Suppressor macrophage treated with lipopolysaccharide for 1 hour (primary cell): ENCODE data around the gene PDSS2.

ENCODE experiments used
- DNase-seq, 3 donors: peaks; one replicate each; pipeline ENCODE4 v3.0.0-alpha.2; 2020 to 2022

PDSS2 gene

DNA sequence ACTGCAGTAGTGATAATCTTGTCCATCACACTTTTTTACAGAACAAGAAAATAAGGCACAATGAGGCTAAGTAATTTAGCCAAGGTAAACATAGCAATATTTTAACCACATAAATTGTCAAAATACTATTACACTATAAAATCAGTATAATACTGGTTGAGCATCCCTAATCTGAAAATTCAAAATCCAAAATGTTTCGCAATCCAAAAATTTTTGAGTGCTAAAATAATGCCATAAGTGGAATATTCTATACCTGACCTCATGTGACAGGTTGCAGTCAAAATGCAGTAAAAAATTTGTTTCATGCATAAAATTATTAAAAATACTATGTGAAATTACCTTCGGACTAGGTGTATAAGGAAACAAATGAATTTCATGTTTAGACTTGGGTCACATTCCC, 101.5 kb downstream of the PDSS2 start:
- DNase-seq = no peak

GRCh38 chr6:107357031-107357430, 102.3 kb downstream of the PDSS2 start:
- DNase-seq = no peak

DNA sequence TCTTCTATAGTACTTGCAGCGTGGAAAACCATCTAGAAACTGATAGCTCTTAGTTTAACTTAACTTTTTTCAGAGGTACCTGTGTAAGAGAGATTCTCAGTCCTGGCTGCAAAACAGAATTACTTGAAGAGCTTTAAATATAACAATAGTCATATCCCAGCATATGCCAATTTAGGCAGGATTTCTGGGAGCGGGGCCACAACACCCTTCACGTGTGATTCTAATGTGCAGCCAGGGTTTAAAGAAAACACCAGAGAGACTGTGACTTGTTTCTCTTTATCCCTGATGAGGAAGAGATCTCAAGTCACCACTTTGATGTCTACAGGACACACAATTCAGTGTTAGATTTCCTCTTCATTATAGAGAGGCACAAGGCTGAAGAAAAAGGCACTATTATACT, 103.7 kb downstream of the PDSS2 start:
- no peak for DNase-seq

DNA sequence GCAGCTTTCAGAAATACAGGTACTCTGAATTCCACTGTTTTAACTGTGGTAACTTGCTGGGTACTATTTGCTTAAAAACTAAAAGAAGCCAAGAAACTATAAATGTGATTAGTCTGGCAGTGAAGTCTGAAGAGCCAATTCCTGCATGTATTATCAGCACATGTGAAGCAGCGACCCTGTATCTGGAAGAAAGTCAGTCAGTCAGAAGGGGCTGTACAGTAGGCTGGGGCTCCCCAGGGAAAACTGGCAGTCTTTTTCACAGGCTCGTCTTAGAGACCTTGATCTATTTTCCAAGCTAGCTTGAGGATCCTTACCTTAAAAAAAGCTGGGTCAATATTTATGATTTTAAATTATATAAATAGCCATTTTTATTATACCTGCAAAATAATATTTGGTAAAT, 104.9 kb downstream of the PDSS2 start:
- DNase-seq = no peak

DNA sequence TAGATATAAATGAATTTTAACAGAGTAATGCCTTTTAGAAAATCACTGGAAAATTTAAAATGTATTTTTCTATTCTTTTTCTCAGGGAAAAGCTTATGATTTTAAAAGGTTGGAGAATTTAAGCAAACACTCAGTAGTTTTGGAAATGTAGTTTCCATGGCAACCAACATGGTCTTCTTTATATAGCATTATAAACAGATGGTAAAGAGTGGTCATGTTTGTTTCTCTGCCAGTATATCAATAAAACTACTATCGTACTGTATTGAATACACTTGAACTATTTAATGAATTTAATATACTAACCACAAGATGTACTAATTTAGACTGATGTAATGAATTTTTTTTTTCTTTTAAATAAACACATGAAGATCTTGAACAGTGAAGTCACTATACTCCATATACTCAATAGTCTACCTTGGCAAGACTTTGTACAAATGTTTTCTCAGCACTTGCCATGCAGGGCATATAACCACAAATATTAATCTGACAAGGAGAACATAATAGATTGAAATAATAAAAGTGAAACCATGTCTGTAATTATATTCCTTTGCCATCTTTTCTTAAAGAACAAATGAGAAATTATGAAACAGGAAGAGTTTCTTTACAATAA, 105.5 kb downstream of the PDSS2 start:
- DNase-seq = no peak

DNA sequence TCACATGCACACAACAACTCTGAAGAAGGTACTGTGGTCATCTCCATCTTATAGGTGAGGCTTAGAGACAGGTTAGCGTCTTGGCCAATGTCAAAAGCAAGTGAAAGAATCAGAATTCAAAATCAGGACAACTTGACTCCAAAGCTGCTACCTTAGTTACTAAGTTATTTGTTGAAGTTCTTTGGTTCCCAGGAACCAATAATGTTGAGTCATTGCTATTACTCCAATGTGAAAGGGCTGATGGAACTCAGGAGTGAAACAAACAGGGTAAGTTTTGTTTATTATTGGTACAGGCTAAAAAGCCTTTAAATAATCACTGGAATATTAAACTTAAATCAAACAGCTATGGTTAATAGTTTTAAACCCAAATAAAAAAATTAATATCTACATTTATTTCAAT, 111.1 kb downstream of the PDSS2 start:
- no peak for DNase-seq

DNA sequence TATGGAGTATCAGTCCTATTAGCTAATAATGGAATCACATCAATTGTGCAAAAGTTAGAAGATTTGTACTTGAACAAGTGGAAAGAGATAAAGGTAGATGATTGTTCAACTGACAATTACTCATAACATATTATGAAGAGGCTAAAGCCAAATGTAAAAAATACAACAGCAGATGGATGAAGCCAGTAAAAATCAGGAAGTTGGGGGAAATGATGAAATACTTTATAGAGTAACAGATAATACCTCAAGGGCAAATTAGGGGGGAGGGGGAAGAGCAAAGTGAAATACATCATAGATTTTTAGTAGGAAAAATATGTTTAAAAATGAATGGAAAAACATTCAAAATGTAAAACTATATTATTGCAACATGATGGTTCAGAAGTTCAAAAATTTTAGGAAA, 114.0 kb downstream of the PDSS2 start:
- DNase-seq = peak; percentile 8 to 36 (median 26)

DNA sequence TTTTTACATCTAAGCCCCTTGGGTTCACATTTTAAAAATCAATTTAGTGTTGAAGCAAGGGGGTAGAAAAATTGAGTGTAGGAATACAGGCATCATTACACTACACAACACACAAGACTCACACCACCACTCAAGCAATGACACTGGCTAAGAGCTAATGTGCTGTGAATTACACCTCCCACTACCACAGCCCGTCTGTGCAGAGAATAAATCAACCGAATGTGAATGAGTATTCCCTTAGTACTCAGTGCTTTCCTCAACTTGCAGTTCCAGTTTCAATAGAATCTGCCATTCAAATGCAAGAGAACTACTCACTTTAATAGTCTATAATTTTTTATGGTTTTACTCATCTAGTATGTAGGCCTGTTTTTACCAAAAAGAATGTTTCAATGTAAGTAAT, 114.4 kb downstream of the PDSS2 start:
- DNase-seq = no peak

- no peak for DNase-seq
Measured at GRCh38 chr6:107344383-107344782, 115.0 kb downstream of the PDSS2 start.

DNA sequence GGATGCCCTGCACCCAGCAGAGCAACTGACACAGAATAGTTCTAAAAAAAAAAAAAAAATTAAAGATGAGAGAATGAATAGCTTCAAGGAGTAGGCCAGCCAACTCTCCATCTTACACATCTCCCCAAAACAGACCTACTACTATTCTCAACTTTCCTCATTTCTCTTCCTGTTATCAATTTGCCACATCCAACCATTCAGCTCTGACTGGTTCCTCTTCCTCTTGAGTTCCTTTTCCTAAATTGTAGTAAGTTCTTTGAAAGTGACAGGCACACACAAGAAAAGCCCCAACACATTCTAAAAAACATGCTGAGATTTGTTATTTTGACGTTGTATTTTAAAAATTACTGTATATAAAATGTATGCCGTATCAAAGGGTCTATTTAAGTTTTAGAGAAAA, 117.2 kb downstream of the PDSS2 start:
- peak in 1 of 3 donors; percentile 19 for DNase-seq

GRCh38 chr6:107340881-107341280, 118.5 kb downstream of the PDSS2 start:
- no peak for DNase-seq

- DNase-seq = no peak
Measured at GRCh38 chr6:107337191-107337741, 122.1 kb downstream of the PDSS2 start.

DNA sequence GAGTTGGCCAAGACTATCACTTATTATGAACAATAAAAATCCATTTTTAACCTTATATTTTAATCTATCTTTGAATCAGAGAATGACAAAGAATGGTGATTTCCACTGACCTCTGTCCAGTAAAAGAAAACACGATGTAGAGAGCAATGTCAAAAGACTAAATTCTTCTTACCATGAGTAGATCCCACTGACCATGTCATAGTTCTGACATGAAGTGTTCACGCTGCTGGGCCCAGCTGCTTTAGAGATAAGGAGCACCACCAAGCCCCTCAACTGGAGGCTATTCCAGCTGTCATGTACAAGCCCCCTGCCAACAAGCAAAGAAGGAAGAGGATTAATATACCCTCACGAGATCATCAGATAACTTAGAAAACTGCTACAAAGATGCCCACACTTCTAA, 125.3 kb downstream of the PDSS2 start:
- DNase-seq = no peak

DNA sequence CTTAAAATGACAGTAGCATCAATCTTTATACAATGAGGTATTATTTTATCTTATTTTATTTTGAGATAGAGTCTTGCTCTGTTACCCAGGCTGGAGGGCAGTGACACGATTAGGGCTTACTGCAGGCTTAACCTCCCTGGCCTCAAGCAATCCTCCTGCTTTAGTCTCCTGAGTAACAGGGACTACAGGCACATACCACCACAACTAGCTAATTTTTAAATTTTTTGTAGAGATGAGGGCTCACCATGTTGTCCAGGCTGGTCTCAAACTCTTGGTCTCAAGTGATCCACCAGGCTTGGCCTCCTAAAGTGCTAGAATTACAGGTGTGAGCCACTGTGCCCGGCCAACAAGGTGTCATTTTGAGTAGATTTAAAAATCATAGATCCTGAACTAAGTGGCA, 125.9 kb downstream of the PDSS2 start:
- DNase-seq = no peak

DNA sequence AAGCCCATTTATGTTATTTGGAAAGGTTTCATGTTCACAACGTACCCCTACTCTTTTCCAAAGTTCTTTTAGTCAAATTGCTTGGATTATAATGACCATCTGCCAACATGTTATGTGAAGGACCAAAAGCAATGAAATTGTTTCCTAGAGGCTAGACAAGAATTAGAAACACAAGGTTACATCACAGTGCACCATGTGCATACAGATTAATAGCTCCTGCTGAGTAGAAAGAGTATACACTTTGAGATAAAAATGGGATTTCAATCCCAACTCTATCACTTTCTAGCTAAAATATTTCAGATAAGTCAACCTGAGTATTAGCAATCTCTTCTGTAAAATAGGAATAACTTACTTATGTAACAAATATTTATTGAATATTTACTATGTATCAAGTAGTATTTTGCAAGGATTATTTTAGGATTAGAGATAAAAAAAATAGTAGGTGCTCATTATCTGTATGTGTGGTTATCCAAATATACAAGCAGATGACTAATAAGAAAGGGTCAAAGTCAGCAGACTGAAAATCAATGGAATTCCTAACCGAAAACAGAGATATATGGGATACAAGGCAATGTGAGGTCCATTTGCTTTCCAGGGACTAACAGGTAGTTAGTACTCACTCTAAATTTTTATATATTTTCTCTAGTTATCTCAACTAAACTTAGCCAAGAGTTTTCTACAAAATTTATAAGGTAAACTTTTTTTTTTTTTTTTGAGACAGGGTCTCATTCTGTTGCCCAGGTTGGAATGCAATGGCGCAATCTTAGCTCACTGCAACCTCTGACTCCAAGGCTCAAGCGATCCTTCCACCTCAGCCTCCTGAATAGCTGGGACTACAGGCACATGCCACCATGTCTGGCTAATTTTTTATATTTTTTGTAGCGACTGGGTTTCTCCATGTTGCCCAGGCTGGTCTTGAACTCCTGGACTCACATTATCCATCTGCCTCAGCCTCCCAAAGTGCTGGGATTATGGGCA, 127.7 kb downstream of the PDSS2 start:
- no peak for DNase-seq

- DNase-seq = no peak
Measured at GRCh38 chr6:107330168-107330567, 129.2 kb downstream of the PDSS2 start.

DNA sequence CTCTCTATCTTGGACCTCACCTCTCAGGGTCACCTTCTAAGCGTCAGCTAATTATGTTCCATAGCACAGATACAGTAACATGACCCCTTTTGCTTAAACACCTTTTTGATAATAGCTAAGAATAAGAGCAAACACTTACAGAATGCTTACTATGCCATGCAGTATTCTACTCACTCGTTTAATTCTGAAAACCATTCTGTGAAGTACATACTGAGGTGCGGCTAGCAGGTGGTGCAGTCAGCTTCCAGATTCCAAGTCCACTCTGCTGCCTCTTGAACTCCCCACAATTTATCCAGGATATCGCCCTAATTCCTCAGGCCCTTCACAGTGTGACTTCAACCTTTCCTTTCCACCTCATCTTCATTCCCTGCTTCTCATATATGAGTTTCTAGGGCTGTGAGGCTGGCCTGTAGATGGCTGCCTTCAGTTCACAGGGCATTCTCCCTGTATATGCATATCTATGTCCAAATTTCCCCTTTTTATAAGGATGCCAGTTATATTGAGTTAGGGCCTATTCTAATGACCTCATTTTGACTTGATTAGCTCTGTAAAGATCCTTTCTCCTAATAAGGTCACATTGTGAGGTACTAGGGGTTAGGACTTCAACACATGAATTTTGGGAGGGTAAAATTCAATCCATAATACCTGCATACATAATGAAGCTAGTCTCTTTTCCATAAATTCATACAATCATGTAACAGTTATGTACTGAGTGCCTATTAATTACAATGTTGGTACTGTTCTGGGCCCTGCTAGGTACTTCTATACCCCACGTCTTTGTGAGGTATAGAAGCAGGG, 130.1 kb downstream of the PDSS2 start:
- DNase-seq = no peak

GRCh38 chr6:107328081-107328480, 131.3 kb downstream of the PDSS2 start:
- DNase-seq = no peak

DNA sequence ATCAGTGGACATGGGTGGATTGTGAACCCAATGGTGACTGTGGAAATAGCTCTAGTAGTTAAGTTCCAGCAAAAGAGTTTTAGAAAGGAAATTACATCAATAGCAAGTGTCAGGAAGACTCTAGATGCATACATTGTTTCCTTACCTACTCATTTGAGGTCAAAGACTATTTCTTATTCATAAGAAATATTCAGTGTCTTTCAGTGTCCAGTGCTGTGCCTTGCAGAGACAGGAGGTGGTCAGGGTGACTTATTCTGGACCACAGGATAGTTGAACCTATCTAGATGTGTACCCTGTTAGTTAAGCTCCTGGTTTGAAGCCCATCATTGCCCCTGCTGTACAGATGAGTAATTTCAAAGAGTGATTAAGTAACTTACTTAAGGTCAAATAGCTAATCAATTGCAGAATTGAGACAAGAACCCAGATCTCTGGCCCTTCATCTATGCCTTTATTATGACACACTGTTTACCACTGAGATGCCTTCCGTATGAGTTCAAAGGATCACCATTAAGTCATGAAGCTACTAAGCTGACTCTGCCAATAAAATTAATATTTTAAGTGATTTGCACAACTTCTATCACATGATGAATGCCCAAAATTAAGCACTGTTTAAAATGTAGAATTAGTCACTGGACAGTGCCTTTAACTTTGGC, 136.1 kb downstream of the PDSS2 start:
- no peak for DNase-seq

DNA sequence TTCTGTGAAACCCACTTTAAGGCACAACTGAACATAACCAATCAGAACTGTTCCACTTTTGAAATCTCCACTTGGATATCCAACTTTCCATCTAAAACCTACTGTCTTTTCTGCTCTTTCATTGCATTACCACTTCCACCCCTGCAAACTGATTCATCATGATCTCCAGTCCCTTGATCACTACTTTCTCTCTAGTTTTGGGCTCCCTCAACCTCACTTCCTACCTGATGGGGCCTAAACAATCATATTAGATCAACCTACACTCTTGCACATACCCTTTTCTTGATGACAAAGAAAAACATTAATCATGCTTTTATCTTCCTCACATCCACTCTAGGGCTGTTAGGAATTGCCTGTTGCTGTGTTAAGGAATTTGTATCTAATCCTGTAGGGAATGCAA, 137.6 kb downstream of the PDSS2 start:
- DNase-seq = no peak

GRCh38 chr6:107319906-107320530, 139.3 kb downstream of the PDSS2 start:
- DNase-seq = no peak

DNA sequence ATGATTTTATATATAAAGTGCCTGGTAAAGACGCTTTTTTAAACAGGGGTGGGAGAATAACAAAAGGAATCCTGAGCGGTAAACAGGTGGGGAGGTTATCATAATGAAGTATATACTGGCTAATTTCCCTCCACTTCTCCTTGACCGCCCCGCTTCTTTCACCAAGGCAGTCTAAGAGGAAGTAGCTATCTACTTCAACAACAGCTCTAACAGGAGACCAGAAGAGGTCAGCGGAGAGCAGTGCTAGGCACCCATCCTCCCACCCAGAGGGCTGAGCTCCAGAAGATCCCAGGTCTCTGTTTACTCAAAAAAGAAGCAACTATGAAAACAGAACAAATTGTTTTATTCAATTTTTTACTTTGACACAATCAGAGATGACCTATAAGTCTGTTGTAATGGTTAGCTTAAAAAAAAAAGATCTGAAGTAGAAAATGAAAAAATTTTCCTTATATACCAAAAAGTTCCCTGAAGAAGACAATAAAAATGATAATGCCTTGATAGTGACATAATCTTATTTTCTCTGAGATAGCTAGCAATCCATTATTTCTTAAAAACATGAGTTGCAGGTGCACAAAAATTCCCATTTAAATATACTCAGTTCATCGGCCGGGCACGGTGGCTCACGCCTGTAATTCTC, 141.1 kb downstream of the PDSS2 start:
- DNase-seq = peak; percentile 72 to 74 (median 74)
